Ascending aorta (tissue), 2 donors: ENCODE measurements around the gene MAGI3. TPM values are rescaled to one million over a fixed set of nuclear protein-coding genes. Genes with fewer than 3 reads are reported as not detected.

Source experiments
- DNase-seq, 2 donors: peaks; one replicate each; pipeline ENCODE4 v3.0.0-alpha.2; 2019; ENCODE audit warnings: low spot score in 2 of 2
- H3K27ac ChIP-seq, 2 donors: fragments of 200-600 bp; sonication (generic); one replicate each; pipeline ENCODE4 v1.5.1; 2016 to 2017; ENCODE audit warnings: mild to moderate bottlenecking in 1 of 2
- H3K27me3 ChIP-seq: fragments of 200-600 bp; sonication (generic); one replicate; pipeline ENCODE4 v1.5.1; 2017
- H3K36me3 ChIP-seq, 2 donors: fragments of 200-600 bp; sonication (generic); one replicate each; pipeline ENCODE4 v1.5.1; 2016
- H3K4me1 ChIP-seq, 2 donors: fragments of 200-600 bp; sonication (generic); one replicate each; pipeline ENCODE4 v1.5.1; 2016 to 2017; ENCODE audit warnings: mild to moderate bottlenecking in 1 of 2
- H3K4me3 ChIP-seq, 2 donors: fragments of 200-600 bp; sonication (generic); one replicate each; pipeline ENCODE4 v1.5.1; 2016 to 2017; ENCODE audit warnings: mild to moderate bottlenecking in 1 of 2
- H3K9me3 ChIP-seq, 2 donors: fragments of 200-600 bp; sonication (generic); one replicate each; pipeline ENCODE4 v1.5.1; 2016
- CTCF ChIP-seq, 3 experiments: fragments of 200-600 bp in 2 of 3; fragments of 450-650 bp in 1 of 3; sonication (generic) in 2 of 3; IDR thresholded peaks; one replicate each; pipeline ENCODE4 v1.5.1; 2016 to 2019; ENCODE audit warnings: antibody characterized with exemption in 3 of 3, mild to moderate bottlenecking in 1 of 3, moderate library complexity in 1 of 3
- intact Hi-C: fragments of 100-400 bp; cut with DNase I; formaldehyde crosslinking; loops from one replicate; pipeline ENCODE4 v1.15.1; 2023
- total RNA-seq: library from RNA; depleted of rRNA; stranded (reverse); fragments of >200 nt; gene quantifications from one replicate; pipeline ENCODE4 v1.1.0, GENCODE V29; 2016

The MAGI3 gene
- total RNA-seq, 1 donor from 2014 or later, result 14.9 TPM

- H3K27ac ChIP-seq, result no peak overlapping the region
- H3K36me3 ChIP-seq, result peaks cover 5 to 24% of the 10 kb centered on the region in 2 donors
- no peak overlapping the region for H3K4me3 ChIP-seq
- no peaks in the 10 kb centered on the region for H3K27me3 ChIP-seq
- H3K9me3 ChIP-seq, result no peaks in the 10 kb centered on the region
- intact Hi-C loops, result no loop called here
- no peaks in the 10 kb centered on the region for H3K4me1 ChIP-seq
- no peak for TF ChIP-seq CTCF (IDR thresholded peaks at IDR 0.05)
- no peak for DNase-seq
Observed at GRCh38 chr1:113672491-113672890, 282.2 kb downstream of the MAGI3 start.

GRCh38 chr1:113674591-113674990 lies 284.3 kb downstream of the MAGI3 start:
- H3K4me1 ChIP-seq, result no peaks in the 10 kb centered on the region
- H3K27ac ChIP-seq, result no peak overlapping the region
- no peak for TF ChIP-seq CTCF (IDR thresholded peaks at IDR 0.05)
- H3K27me3 ChIP-seq, result no peaks in the 10 kb centered on the region
- intact Hi-C loops, result no loop called here
- H3K4me3 ChIP-seq, result no peak overlapping the region
- H3K36me3 ChIP-seq, result peaks cover 5 to 24% of the 10 kb centered on the region in 2 donors
- DNase-seq, result no peak
- no peaks in the 10 kb centered on the region for H3K9me3 ChIP-seq

- intact Hi-C loops, result loop anchor here (5.0 kb wide), 1 partner anchor 958 kb away; the partner anchor contains the start of gene PPM1J
- Histone ChIP-seq H3K36me3 (peaks cover 5 to 24% of the 10 kb centered on the region in 2 donors), H3K27ac (no peak overlapping the region), H3K4me1 (no peaks in the 10 kb centered on the region), H3K27me3 (no peaks in the 10 kb centered on the region), H3K4me3 (no peak overlapping the region), H3K9me3 (no peaks in the 10 kb centered on the region)
- no peak for DNase-seq
- no peak for TF ChIP-seq CTCF (IDR thresholded peaks at IDR 0.05)
Observed at GRCh38 chr1:113675302-113675701, 285.0 kb downstream of the MAGI3 start.

- TF ChIP-seq CTCF (IDR thresholded peaks at IDR 0.05), result no peak
- H3K27me3 ChIP-seq, result no peaks in the 10 kb centered on the region
- no peaks in the 10 kb centered on the region for H3K4me1 ChIP-seq
- no peak overlapping the region for H3K27ac ChIP-seq
- H3K4me3 ChIP-seq, result no peak overlapping the region
- peaks cover 5 to 18% of the 10 kb centered on the region in 2 donors for H3K36me3 ChIP-seq
- DNase-seq, result no peak
- H3K9me3 ChIP-seq, result no peaks in the 10 kb centered on the region
- intact Hi-C loops, result loop anchor here (5.0 kb wide), 1 partner anchor 959 kb away; the partner anchor contains the start of gene PPM1J
Observed at GRCh38 chr1:113676524-113676923, 286.2 kb downstream of the MAGI3 start.

GRCh38 chr1:113677250-113678158 lies 287.2 kb downstream of the MAGI3 start:
- intact Hi-C loops, result loop anchor here (1.0 to 5.0 kb wide), 2 partner anchors 537 to 960 kb away; partner anchors contain the start of gene PPM1J
- no peak overlapping the region for H3K4me3 ChIP-seq
- no peak overlapping the region for H3K27ac ChIP-seq
- H3K4me1 ChIP-seq, result no peaks in the 10 kb centered on the region
- no peaks in the 10 kb centered on the region for H3K9me3 ChIP-seq
- no peaks in the 10 kb centered on the region for H3K27me3 ChIP-seq
- no peak for DNase-seq
- peaks cover 5 to 11% of the 10 kb centered on the region in 2 donors for H3K36me3 ChIP-seq
- TF ChIP-seq CTCF (IDR thresholded peaks at IDR 0.05), result peak in 2 of 3 experiments; percentile 61 to 71
